Measurements from ENCODE around the gene SLC39A11.
"Not testable (repeated sequence)": the region's sequence is repeated elsewhere in the genome, so short reads cannot be mapped to it uniquely, and the experiment has no call there.

SLC39A11 gene

DNA sequence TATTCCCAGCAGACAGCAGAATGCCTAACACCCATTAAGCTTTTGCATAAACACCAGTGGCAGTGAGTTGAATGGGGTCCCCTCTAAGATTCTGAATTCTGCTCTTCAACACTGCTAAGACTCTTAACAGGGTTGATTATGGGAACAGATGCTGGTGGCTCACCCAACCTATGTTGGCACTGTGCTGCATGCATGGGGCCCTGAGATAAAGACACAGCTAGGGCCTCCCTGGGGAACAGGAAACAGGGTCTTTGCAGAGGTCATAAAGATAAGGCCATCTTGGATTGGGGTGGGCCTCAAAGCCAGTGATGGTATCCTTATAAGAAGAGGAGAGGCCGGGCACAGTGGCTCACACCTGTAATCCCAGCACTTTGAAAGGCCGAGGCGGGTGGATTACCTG, 190.8 kb downstream of the SLC39A11 start:
- ChIA-PET POLR2A (no interaction called here), CTCF (no interaction called here)
- TF ChIP-seq HDGF (IDR thresholded peaks at IDR 0.05; ENCODE audit: borderline replicate concordance), result no peak
- no peak for TF ChIP-seq FOXA1 (IDR thresholded peaks at IDR 0.05)
- TF ChIP-seq ZNF384 (IDR thresholded peaks at IDR 0.05), result no peak
- no peak for TF ChIP-seq TARDBP (IDR thresholded peaks at IDR 0.05)
- no peak for TF ChIP-seq ELF4 (IDR thresholded peaks at IDR 0.05)
- no peak for TF ChIP-seq SP1 (IDR thresholded peaks at IDR 0.05)
- no peak for TF ChIP-seq CTBP1 (IDR thresholded peaks at IDR 0.05; ENCODE audit: borderline replicate concordance)
- TF ChIP-seq, protein P1, sequence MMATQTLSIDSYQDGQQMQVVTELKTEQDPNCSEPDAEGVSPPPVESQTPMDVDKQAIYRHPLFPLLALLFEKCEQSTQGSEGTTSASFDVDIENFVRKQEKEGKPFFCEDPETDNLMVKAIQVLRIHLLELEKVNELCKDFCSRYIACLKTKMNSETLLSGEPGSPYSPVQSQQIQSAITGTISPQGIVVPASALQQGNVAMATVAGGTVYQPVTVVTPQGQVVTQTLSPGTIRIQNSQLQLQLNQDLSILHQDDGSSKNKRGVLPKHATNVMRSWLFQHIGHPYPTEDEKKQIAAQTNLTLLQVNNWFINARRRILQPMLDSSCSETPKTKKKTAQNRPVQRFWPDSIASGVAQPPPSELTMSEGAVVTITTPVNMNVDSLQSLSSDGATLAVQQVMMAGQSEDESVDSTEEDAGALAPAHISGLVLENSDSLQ (IDR thresholded peaks at IDR 0.05), result no peak
- no peak for TF ChIP-seq FOXM1 (IDR thresholded peaks at IDR 0.05; ENCODE audit: borderline replicate concordance)
- no peak for TF ChIP-seq SUZ12 (IDR thresholded peaks at IDR 0.05)
- no peak for TF ChIP-seq FOXK2 (IDR thresholded peaks at IDR 0.05)
- TF ChIP-seq L3MBTL2 (conservative IDR thresholded peaks at IDR 0.05), result no peak
- TF ChIP-seq ARNT (IDR thresholded peaks at IDR 0.05), result no peak
- no peak for TF ChIP-seq LEF1 (IDR thresholded peaks at IDR 0.05; ENCODE audit: borderline replicate concordance)
- no peak for TF ChIP-seq NFRKB (IDR thresholded peaks at IDR 0.05)
- TF ChIP-seq BHLHE40 (IDR thresholded peaks at IDR 0.05; ENCODE audit: borderline replicate concordance), result no peak
- DNase-seq (ENCODE audit: extremely low spot score), result no peak

DNA sequence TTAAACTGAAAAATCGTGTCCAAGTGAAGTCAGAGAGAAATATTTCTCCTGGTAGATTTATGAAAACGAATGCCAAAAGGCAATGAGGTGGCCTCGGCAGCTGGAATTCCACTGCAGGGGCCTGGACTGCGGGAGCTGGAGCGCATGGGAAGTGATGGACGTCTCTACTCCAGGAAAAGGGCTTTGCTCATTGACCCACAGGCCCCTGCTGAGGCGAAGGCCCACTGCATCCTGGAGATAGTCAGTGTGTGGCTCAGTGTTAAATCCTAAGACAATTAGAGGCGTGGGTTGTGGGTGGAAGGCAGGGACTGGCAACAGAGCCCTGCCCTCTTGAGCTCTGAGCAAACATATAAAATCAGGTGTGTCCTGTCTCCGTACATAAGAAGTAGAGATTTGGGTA, 191.4 kb downstream of the SLC39A11 start:
- POLR2A ChIA-PET, result no interaction called here
- DNase-seq (ENCODE audit: extremely low spot score), result no peak
- no peak for TF ChIP-seq HDGF (IDR thresholded peaks at IDR 0.05; ENCODE audit: borderline replicate concordance)
- no peak for TF ChIP-seq FOXA1 (IDR thresholded peaks at IDR 0.05)
- no peak for TF ChIP-seq LEF1 (IDR thresholded peaks at IDR 0.05; ENCODE audit: borderline replicate concordance)
- no peak for TF ChIP-seq SP1 (IDR thresholded peaks at IDR 0.05)
- no peak for TF ChIP-seq TARDBP (IDR thresholded peaks at IDR 0.05)
- TF ChIP-seq BHLHE40 (IDR thresholded peaks at IDR 0.05; ENCODE audit: borderline replicate concordance), result no peak
- TF ChIP-seq, protein P1 (IDR thresholded peaks at IDR 0.05), result no peak
- TF ChIP-seq FOXK2 (IDR thresholded peaks at IDR 0.05), result no peak
- TF ChIP-seq SUZ12 (IDR thresholded peaks at IDR 0.05), result no peak
- TF ChIP-seq ZNF384 (IDR thresholded peaks at IDR 0.05), result no peak
- TF ChIP-seq FOXM1 (IDR thresholded peaks at IDR 0.05; ENCODE audit: borderline replicate concordance), result no peak
- TF ChIP-seq ELF4 (IDR thresholded peaks at IDR 0.05), result no peak
- CTCF ChIA-PET, result no interaction called here

- ChIA-PET POLR2A (no interaction called here), CTCF (no interaction called here)
- no peak for TF ChIP-seq ZNF384 (IDR thresholded peaks at IDR 0.05)
- no peak for TF ChIP-seq BHLHE40 (IDR thresholded peaks at IDR 0.05; ENCODE audit: borderline replicate concordance)
- no peak for TF ChIP-seq CTBP1 (IDR thresholded peaks at IDR 0.05; ENCODE audit: borderline replicate concordance)
- no peak for TF ChIP-seq LEF1 (IDR thresholded peaks at IDR 0.05; ENCODE audit: borderline replicate concordance)
- TF ChIP-seq HDGF (IDR thresholded peaks at IDR 0.05; ENCODE audit: borderline replicate concordance), result no peak
- no peak for TF ChIP-seq FOXK2 (IDR thresholded peaks at IDR 0.05)
- no peak for TF ChIP-seq TARDBP (IDR thresholded peaks at IDR 0.05)
- no peak for DNase-seq (ENCODE audit: extremely low spot score)
Measured at GRCh38 chr17:72900654-72900971, 191.9 kb downstream of the SLC39A11 start.

DNA sequence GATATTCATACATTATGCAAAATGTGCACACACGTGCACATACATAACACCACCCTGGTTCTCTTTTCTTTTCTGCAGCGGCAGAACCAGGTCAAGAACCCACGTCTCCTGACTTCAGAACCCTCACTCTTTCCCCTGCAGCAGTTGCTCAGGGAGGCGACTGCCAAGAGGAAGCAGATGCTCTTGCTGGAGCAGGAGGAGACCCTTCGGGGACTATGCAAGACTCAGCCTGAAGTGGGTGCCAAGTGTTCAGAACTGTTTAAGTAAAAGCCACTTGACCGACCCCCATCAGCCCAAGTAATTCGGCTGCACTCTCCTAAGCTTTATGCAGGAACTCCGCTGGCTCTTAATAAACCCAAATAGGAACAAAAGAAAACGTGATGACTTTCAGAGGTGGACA, 193.8 kb downstream of the SLC39A11 start:
- ChIA-PET CTCF (no interaction called here), POLR2A (no interaction called here)

GRCh38 chr17:72896288-72896687, 196.2 kb downstream of the SLC39A11 start:
- POLR2A ChIA-PET; CTCF ChIA-PET; DNase-seq (ENCODE audit: extremely low spot score): not testable (repeated sequence)

More for the DNA sequence above, 193.8 kb downstream of the SLC39A11 start:
- no peak for DNase-seq (ENCODE audit: extremely low spot score)
- TF ChIP-seq BHLHE40 (IDR thresholded peaks at IDR 0.05; ENCODE audit: borderline replicate concordance) (no peak), CTBP1 (IDR thresholded peaks at IDR 0.05; ENCODE audit: borderline replicate concordance) (no peak), ARNT (IDR thresholded peaks at IDR 0.05) (no peak), SUZ12 (IDR thresholded peaks at IDR 0.05) (no peak), FOXK2 (IDR thresholded peaks at IDR 0.05) (no peak), SP1 (IDR thresholded peaks at IDR 0.05) (no peak), FOXA1 (IDR thresholded peaks at IDR 0.05) (no peak), LEF1 (IDR thresholded peaks at IDR 0.05; ENCODE audit: borderline replicate concordance) (no peak), ZNF384 (IDR thresholded peaks at IDR 0.05) (no peak), FOXM1 (IDR thresholded peaks at IDR 0.05; ENCODE audit: borderline replicate concordance) (no peak), NFRKB (IDR thresholded peaks at IDR 0.05) (no peak), L3MBTL2 (conservative IDR thresholded peaks at IDR 0.05) (no peak), ELF4 (IDR thresholded peaks at IDR 0.05) (no peak), HDGF (IDR thresholded peaks at IDR 0.05; ENCODE audit: borderline replicate concordance) (no peak), TARDBP (IDR thresholded peaks at IDR 0.05) (no peak)
- TF ChIP-seq, protein P1 (IDR thresholded peaks at IDR 0.05), result no peak

GRCh38 chr17:72891627-72892026, 200.9 kb downstream of the SLC39A11 start:
- TF ChIP-seq TARDBP (IDR thresholded peaks at IDR 0.05) (no peak), L3MBTL2 (conservative IDR thresholded peaks at IDR 0.05) (no peak), LEF1 (IDR thresholded peaks at IDR 0.05; ENCODE audit: borderline replicate concordance) (no peak), FOXA1 (IDR thresholded peaks at IDR 0.05) (no peak), FOXK2 (IDR thresholded peaks at IDR 0.05) (no peak), SUZ12 (IDR thresholded peaks at IDR 0.05) (no peak), BHLHE40 (IDR thresholded peaks at IDR 0.05; ENCODE audit: borderline replicate concordance) (no peak), ZNF384 (IDR thresholded peaks at IDR 0.05) (no peak), NFRKB (IDR thresholded peaks at IDR 0.05) (no peak), ARNT (IDR thresholded peaks at IDR 0.05) (no peak), ELF4 (IDR thresholded peaks at IDR 0.05) (no peak), SP1 (IDR thresholded peaks at IDR 0.05) (no peak), HDGF (IDR thresholded peaks at IDR 0.05; ENCODE audit: borderline replicate concordance) (no peak), FOXM1 (IDR thresholded peaks at IDR 0.05; ENCODE audit: borderline replicate concordance) (no peak), CTBP1 (IDR thresholded peaks at IDR 0.05; ENCODE audit: borderline replicate concordance) (no peak)
- TF ChIP-seq, protein P1 (IDR thresholded peaks at IDR 0.05), result no peak
- DNase-seq (ENCODE audit: extremely low spot score), result no peak
- ChIA-PET CTCF (no interaction called here), POLR2A (no interaction called here)
